GM12873 (cell line): ENCODE results near the gene ZNF500.

Experiments
- TF ChIP-seq, protein P1 (sequence below): IDR thresholded peaks from 2 replicates; pipeline ENCODE4 v1.5.1; 2012; ENCODE audit warnings: low read depth, mild to moderate bottlenecking, moderate library complexity, low read length, control low read depth; ENCODE audit not compliant: insufficient read depth; ENCODE audit errors: missing control alignments

Gene ZNF500

DNA sequence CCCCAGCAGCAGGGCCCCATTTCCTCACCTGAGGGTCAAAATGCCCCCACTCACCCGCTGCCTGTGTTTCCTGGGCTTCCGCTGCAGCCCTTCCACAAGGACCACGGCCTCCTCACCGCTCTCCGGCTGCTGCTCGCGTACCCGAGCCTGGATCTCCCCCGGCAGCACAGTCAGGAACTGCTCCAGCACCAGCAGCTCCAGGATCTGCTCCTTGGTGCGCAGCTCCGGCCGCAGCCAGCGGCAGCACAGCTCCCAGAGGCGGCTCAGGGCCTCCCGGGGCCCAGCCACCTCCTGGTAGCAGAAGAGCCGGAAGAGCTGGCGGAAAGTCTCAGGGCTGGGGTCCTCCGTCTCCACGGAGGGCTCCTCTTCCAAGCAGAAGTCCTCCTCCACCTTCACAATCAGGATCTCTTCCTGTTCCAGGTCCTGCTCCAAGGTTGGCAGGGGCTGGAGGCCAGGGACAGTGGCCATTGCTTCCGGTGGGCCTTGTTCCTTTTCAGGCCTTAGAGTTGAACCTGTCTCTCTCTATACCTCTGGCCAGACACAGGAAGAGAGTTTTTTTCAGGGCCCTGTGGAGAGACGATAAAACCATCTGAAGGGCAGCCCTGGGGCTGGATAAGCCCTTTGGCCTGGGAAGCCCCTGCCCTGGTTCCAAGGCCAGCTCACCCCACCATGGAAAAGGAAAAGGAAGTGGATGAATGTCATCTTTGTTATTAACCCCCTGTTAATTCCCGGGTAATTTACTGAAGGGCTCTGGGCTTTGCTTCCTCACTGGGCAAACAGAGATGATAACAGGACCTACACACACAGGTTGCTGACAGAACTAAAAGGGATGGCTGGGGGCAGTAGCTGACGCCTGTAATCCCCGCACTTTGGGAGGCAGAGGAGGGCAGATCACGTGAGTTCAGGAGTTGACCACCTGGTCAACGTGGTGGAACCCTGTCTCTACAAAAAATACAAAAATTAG is 1.2 kb downstream of the ZNF500 start:
- TF ChIP-seq, protein P1, sequence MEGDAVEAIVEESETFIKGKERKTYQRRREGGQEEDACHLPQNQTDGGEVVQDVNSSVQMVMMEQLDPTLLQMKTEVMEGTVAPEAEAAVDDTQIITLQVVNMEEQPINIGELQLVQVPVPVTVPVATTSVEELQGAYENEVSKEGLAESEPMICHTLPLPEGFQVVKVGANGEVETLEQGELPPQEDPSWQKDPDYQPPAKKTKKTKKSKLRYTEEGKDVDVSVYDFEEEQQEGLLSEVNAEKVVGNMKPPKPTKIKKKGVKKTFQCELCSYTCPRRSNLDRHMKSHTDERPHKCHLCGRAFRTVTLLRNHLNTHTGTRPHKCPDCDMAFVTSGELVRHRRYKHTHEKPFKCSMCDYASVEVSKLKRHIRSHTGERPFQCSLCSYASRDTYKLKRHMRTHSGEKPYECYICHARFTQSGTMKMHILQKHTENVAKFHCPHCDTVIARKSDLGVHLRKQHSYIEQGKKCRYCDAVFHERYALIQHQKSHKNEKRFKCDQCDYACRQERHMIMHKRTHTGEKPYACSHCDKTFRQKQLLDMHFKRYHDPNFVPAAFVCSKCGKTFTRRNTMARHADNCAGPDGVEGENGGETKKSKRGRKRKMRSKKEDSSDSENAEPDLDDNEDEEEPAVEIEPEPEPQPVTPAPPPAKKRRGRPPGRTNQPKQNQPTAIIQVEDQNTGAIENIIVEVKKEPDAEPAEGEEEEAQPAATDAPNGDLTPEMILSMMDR, result no peak

DNA sequence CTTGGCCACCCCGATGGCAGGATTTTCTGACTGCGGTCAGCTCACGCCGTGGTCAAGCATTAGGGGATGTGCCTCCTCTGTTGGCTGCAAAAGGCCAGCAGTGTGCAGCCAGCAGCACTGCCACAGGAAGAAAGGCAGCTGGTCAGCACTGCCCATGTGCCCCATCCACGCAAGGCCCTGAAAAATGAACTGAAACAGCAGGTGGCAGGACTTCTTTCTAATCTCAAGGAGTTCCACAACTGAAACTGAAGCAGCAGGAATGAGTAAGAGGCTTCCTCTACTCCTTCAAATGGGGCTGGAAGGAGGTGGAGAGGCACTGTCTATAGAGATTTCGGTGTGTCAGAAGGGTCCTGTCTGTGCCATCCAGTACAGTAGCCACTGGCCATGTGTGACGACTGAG is 3.2 kb downstream of the ZNF500 start:
- TF ChIP-seq, protein P1, result no peak

DNA sequence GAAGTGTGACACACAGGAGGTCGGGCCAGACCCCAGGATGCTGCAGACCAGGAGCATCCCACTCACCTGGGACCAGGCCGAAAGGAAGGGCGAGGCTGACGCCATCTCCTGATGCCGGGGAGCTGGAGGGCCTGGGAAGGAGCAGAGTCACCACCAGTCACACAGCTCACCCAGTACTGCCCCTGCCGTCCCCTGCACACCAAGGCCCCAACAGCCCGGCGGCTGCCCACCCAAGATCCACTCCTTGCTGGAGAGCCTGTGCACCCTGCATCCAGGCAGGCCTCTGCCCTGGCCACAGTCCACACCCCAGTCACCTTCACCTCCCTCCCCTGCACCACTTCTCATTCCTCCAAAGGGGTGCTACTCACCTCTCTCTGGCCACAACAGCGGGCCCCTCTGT is 4.8 kb downstream of the ZNF500 start:
- TF ChIP-seq, protein P1, result no peak

DNA sequence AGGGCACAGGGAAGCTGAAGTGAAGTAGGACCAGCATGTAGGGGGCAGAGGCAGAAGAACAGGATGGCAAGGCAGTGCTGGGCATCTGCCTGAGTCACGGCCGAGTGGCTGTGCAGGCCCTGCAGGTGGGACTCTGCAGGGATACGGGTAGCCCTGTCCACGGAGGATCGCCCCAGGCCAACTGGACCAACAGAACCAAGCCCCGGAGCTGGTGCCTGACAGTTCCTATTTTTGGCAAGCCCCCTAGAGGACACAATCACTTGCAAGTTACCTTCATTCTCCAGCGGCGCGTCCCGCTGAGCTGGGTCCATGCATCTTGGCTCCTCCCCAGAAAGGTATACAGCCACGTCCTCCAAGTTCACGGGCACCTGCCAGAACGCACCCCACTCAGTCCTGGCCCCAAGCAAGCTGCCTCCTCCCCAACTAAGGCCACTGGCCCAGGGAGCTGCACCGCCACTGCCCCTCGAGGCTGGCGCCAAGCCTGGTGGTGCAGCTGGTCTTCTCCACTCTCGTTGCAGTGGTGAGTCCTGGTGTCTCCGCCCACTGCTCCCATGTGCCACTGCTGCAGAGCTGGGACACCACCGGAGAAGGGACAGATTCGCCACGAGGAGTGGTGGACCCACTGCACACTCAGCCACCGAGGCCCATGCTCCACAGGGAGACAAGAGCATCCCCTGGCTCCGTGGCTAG is 6.6 kb downstream of the ZNF500 start:
- TF ChIP-seq, protein P1, result no peak

DNA sequence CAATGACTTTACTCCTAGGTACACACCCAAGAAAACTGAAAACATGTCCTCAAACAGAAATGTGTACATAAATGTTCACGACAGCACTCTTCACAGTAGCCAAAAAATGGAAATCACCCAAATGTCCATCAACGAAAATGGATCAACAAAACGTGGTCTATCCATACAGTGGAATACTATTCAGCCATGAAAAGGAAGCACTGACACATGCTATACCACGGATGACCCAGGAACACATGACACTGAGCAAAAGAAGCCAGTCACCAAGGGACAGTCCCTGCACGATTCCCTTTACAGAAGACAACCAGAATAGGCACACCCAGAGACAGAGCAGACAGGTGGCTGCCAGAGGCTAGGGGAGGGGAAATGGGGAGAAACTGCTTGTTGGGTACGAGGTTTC is 11.3 kb downstream of the ZNF500 start:
- TF ChIP-seq, protein P1, result no peak

DNA sequence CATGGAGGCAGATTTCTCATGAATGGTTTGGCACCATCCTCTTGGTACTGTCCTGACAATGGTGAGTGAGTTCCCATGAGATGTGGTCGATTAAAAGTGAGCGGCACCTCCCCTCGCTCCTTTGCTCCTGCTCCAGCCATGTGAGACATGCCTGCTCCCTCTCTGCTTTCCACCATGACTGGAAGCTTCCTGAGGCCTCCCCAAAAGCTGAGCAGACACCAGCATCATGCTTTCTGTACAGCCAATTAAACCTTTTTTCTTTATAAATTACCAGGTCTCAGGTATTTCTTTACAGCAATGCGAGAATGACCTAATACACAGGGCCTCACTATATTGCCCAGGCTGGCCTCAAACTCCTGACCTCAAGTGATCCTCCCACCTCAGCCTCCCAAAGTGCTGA is 12.1 kb downstream of the ZNF500 start:
- TF ChIP-seq, protein P1, result no peak

DNA sequence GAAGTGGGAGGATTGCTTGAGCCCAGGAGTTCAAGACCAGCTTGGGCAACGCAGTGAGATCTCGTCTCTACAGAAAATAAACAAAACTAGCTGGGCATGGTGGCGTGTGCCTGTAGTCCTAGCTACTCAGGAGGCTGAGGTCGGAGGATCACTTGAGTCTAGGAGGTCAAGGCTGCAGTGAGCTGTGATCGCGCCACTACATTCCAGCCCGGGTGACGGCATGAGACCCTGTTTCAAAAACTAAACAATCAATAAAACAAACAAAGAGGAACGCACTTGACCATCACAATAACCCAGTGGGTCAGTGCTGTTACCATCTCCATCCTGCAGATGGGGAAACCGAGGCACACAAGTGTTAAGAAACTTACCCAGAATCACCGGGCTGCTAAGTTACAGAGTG is 13.7 kb downstream of the ZNF500 start:
- TF ChIP-seq, protein P1, result no peak
